GM12878 (cell line): Measurements from ENCODE around the gene HECTD4. TPM values are rescaled to one million over a fixed set of nuclear protein-coding genes. Genes with fewer than 3 reads are reported as not detected.

Experiments used
- ATAC-seq: fragments of 200-7000 bp; cut with Tn5 transposase; 3 replicates; pipeline ENCODE4 v1.9.1; 2020; ENCODE audit warnings: mild to moderate bottlenecking, moderate library complexity
- BruUV-seq: library from RNA; stranded (reverse); fragments of 400-500 nt; replicated peaks from 2 replicates; lab custom pipeline; 2021; lab: Mats Ljungman, UMichigan
- CTCF ChIA-PET: fragments of 300-600 bp; sonication (Branson Sonifier 250); formaldehyde crosslinking; extraction: SDS; loops from one replicate; lab custom pipeline; 2021; ENCODE audit warnings: inconsistent platforms; lab: Yijun Ruan, JAX
- POLR2A ChIA-PET: fragments of 350-600 bp; formaldehyde crosslinking; extraction: SDS; loops from one replicate; lab custom pipeline; 2021; ENCODE audit warnings: inconsistent platforms; lab: Charles Lee
- RAD21 ChIA-PET: fragments of 300-600 bp; sonication (Branson Sonifier 250); formaldehyde crosslinking; loops from one replicate; lab custom pipeline; 2023; ENCODE audit warnings: antibody characterized with exemption; ENCODE audit not compliant: unreplicated experiment; lab: Charles Lee
- SMC1A ChIA-PET: fragments of 300-600 bp; sonication (Branson Sonifier 250); formaldehyde crosslinking; loops from one replicate; lab custom pipeline; 2023; ENCODE audit not compliant: unreplicated experiment, uncharacterized antibody; lab: Charles Lee
- DNase-seq: peaks from one replicate; pipeline ENCODE4 v3.0.0-alpha.2; 2011; ENCODE audit warnings: low read depth, low spot score
- FAIRE-seq: peaks from 3 replicates; lab custom pipeline; 2011; peaks lifted over from hg19 to GRCh38; lab: Jason Lieb, UNC
- H2AFZ ChIP-seq: 2 replicates; pipeline ENCODE4 v1.6.0; 2011; ENCODE audit warnings: low read depth, low read length, control low read depth; ENCODE audit not compliant: control insufficient read depth
- H3K27ac ChIP-seq: 2 replicates; pipeline ENCODE4 v1.5.1; 2011; ENCODE audit warnings: control low read depth; ENCODE audit not compliant: control insufficient read depth, insufficient read depth
- H3K27me3 ChIP-seq, 2 experiments: replicated peaks in 1 of 2; 2 replicates each; pipeline versions ENCODE4 v1.6.0 to v1.6.1; 2011; ENCODE audit warnings: low read length in 1 of 2; ENCODE audit not compliant: control insufficient read depth in 2 of 2, insufficient read depth in 2 of 2
- H3K36me3 ChIP-seq, 2 experiments: 2 replicates each; pipeline ENCODE4 v1.5.1; 2011; ENCODE audit warnings: low read length in 1 of 2; ENCODE audit not compliant: control insufficient read depth in 2 of 2, insufficient read depth in 2 of 2
- H3K4me1 ChIP-seq: 2 replicates; pipeline ENCODE4 v1.6.1; 2011; ENCODE audit warnings: mild to moderate bottlenecking, low read length, moderate library complexity, mixed read lengths; ENCODE audit not compliant: control insufficient read depth, insufficient read depth
- H3K4me2 ChIP-seq: 2 replicates; pipeline ENCODE4 v1.6.0; 2011; ENCODE audit warnings: control low read depth; ENCODE audit not compliant: control insufficient read depth, insufficient read depth
- H3K4me3 ChIP-seq: fragments of 200-600 bp; sonication (generic); 2 replicates; pipeline ENCODE4 v1.5.1; 2016
- H3K79me2 ChIP-seq: 2 replicates; pipeline ENCODE4 v1.6.0; 2011; ENCODE audit warnings: low read length; ENCODE audit not compliant: control insufficient read depth, insufficient read depth
- H3K9ac ChIP-seq: 2 replicates; pipeline ENCODE4 v1.8.0; 2011; ENCODE audit warnings: low read length, control low read depth, mixed read lengths; ENCODE audit not compliant: control insufficient read depth, insufficient read depth
- H3K9me3 ChIP-seq: replicated peaks from 3 replicates; pipeline ENCODE4 v1.5.1; 2011; ENCODE audit warnings: mild to moderate bottlenecking, low read length; ENCODE audit not compliant: control insufficient read depth, insufficient read depth
- H4K20me1 ChIP-seq: 2 replicates; pipeline ENCODE4 v1.6.0; 2011; ENCODE audit not compliant: control insufficient read depth, insufficient read depth
- CHD1 ChIP-seq: IDR thresholded peaks from 2 replicates; pipeline ENCODE4 v1.6.1; 2012; ENCODE audit warnings: low read depth, low read length, improper control_type of control experiment
- DPF2 ChIP-seq: fragments of 450-650 bp; IDR thresholded peaks from 2 replicates; pipeline ENCODE4 v1.6.1; 2017; ENCODE audit warnings: mild to moderate bottlenecking
- FOS ChIP-seq: IDR thresholded peaks from 3 replicates; pipeline ENCODE4 v1.6.1; 2011; ENCODE audit warnings: borderline replicate concordance; ENCODE audit not compliant: insufficient read length; ENCODE audit errors: extremely low read depth
- GABPA ChIP-seq: IDR thresholded peaks from 2 replicates; pipeline ENCODE4 v1.6.1; 2014; ENCODE audit warnings: antibody characterized with exemption, low read depth, mild to moderate bottlenecking, inconsistent platforms
- IRF5 ChIP-seq: fragments of 450-650 bp; IDR thresholded peaks from 2 replicates; pipeline ENCODE4 v1.6.1; 2017; ENCODE audit warnings: borderline replicate concordance
- REST ChIP-seq: IDR thresholded peaks from 2 replicates; pipeline ENCODE4 v1.6.1; 2012; ENCODE audit warnings: mild to moderate bottlenecking, low read depth, low read length
- RUNX3 ChIP-seq: IDR thresholded peaks from 2 replicates; pipeline ENCODE4 v1.6.1; 2012; ENCODE audit warnings: low read length, inconsistent platforms
- SIN3A ChIP-seq: IDR thresholded peaks from 2 replicates; pipeline ENCODE4 v1.6.1; 2012; ENCODE audit warnings: low read depth, low read length, improper control_type of control experiment
- WGBS: methylation state at CpG from one replicate; pipeline ENCODE4 v1.1.6; 2016; ENCODE audit warnings: low lambda C conversion rate; ENCODE audit not compliant: insufficient replicate concordance, insufficient coverage; ENCODE audit errors: missing lambda C conversion rate; 5-methylcytosine and 5-hydroxymethylcytosine counted together
- in situ Hi-C: fragments of 300-500 bp; cut with MboI; formaldehyde crosslinking; loops from 9 replicates; pipeline ENCODE4 v1.14.3; 2018; ENCODE audit warnings: mixed read lengths
- intact Hi-C: fragments of 100-400 bp; cut with micrococcal nuclease; formaldehyde crosslinking; loops from one replicate; pipeline ENCODE4 v1.14.2; 2022; ENCODE audit not compliant: unreplicated experiment
- polyA plus RNA-seq, 11 experiments: library from polyadenylated mRNA; depleted of rRNA in 4 of 11; unstranded in 6 of 11; stranded (reverse) in 5 of 11; fragments of >200 nt; fragmentation: Nextera tagmentation in 4 of 11; fragmentation: Illumina TruSeq in 1 of 11; extraction: Ambion mirVana in 4 of 11; extraction: Trizol in 1 of 11; gene quantifications; 1 replicate in 1 of 11; 2 replicates in 10 of 11; pipeline versions ENCODE4 v1.2.1 to v1.2.3, GENCODE V29; 2011 to 2016; ENCODE audit warnings: inconsistent platforms in 2 of 11, missing spikeins in 2 of 11, low read depth in 1 of 11
- total RNA-seq, 4 experiments: library from RNA; depleted of rRNA in 3 of 4; stranded (reverse); fragments of >200 nt in 3 of 4; fragmentation: Illumina TruSeq in 1 of 4; extraction: Trizol in 1 of 4; gene quantifications; 2 replicates each; pipeline versions ENCODE4 v1.2.1 to v1.2.3, GENCODE V29; 2013 to 2021
- TF ChIP-seq, protein P1 (sequence below): IDR thresholded peaks from 2 replicates; pipeline ENCODE4 v1.6.1; 2011; ENCODE audit warnings: borderline replicate concordance, low read depth, mild to moderate bottlenecking, moderate library complexity, mixed read lengths, low read length; ENCODE audit not compliant: insufficient read depth; ENCODE audit errors: extremely low read length
- TF ChIP-seq, protein P2 (sequence below): fragments of 450-650 bp; IDR thresholded peaks from 2 replicates; pipeline ENCODE4 v1.6.1; 2017; ENCODE audit warnings: mild to moderate bottlenecking, low read depth, inconsistent platforms; ENCODE audit not compliant: poor library complexity, severe bottlenecking

HECTD4 gene
- total and polyA plus RNA-seq, 10 of the 15 experiments (the other 5 are each of a cell fraction or from before 2014, with no cell fraction given): 5.8 to 43.9 (median 17.9) TPM

DNA sequence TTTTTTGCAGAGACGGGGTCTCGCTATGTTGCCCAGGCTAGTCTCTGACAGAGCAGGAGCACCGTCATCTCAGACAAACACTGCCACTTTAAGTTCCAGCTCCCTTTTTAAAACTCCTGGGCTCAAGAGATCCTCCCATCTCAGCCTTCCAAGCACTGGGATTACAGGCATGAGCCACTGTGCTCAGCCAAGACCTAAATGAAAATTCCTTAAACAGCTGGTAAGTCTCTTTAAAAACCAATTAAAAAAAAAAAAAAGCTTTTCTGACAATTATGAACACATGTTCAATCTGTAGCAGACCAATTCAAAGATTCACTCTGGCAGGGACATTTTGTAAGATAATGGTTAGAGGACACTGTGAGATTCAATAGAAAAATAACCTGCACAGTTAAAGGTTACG lies 77.8 kb downstream of the HECTD4 start:
- 97% methylated on average over 4 of the region's 4 CpGs for WGBS
- Histone ChIP-seq H3K9me3 (no peaks in the 10 kb centered on the region), H2AFZ (no peak overlapping the region), H3K27ac (no peak overlapping the region), H3K4me2 (no peak overlapping the region), H3K4me3 (no peak overlapping the region), H3K27me3 (no peaks in the 10 kb centered on the region), H4K20me1 (no peaks in the 10 kb centered on the region)
- ChIA-PET RAD21 (interaction anchor here (1.2 kb wide), 1 partner anchor 178 kb away, joined by 4 read pairs; no protein-coding TSS in a partner anchor), SMC1A (interaction anchor here (0.8 to 1.5 kb wide), 3 partner anchors 21 to 82 kb away, joined by 3 to 4 read pairs (median 3); no protein-coding TSS in a partner anchor), POLR2A (no interaction called here), CTCF (interaction anchor here (2.8 kb wide), 1 partner anchor 83 kb away, joined by 10 read pairs; no protein-coding TSS in a partner anchor)
- in situ Hi-C loops: no loop called here
- no peak for FAIRE-seq
- ATAC-seq: no peak
- TF ChIP-seq GABPA: no peak
- TF ChIP-seq IRF5: no peak
- TF ChIP-seq REST: no peak
- TF ChIP-seq DPF2: no peak
- TF ChIP-seq, protein P1, sequence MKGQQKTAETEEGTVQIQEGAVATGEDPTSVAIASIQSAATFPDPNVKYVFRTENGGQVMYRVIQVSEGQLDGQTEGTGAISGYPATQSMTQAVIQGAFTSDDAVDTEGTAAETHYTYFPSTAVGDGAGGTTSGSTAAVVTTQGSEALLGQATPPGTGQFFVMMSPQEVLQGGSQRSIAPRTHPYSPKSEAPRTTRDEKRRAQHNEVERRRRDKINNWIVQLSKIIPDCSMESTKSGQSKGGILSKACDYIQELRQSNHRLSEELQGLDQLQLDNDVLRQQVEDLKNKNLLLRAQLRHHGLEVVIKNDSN: no peak
- TF ChIP-seq, protein P2, sequence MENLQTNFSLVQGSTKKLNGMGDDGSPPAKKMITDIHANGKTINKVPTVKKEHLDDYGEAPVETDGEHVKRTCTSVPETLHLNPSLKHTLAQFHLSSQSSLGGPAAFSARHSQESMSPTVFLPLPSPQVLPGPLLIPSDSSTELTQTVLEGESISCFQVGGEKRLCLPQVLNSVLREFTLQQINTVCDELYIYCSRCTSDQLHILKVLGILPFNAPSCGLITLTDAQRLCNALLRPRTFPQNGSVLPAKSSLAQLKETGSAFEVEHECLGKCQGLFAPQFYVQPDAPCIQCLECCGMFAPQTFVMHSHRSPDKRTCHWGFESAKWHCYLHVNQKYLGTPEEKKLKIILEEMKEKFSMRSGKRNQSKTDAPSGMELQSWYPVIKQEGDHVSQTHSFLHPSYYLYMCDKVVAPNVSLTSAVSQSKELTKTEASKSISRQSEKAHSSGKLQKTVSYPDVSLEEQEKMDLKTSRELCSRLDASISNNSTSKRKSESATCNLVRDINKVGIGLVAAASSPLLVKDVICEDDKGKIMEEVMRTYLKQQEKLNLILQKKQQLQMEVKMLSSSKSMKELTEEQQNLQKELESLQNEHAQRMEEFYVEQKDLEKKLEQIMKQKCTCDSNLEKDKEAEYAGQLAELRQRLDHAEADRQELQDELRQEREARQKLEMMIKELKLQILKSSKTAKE: no peak
- TF ChIP-seq FOS: no peak
- TF ChIP-seq CHD1: no peak
- TF ChIP-seq RUNX3: no peak
- no peak for TF ChIP-seq SIN3A
- TF ChIP-seq, all 136 proteins: peak for 0
- intact Hi-C loops: no loop called here
- Histone ChIP-seq H3K79me2 (no peaks in the 10 kb centered on the region; the same call in 1 of the 2 replicates), H3K4me1 (peaks cover 21% of the 10 kb centered on the region), H3K36me3 (peaks cover 4 to 5% of the 10 kb centered on the region in 2 experiments; a peak in 3 of 4 replicates), H3K9ac (no peak overlapping the region)
- no peak for DNase-seq
- BruUV-seq: no TSS peak
